ENCODE data around the gene TANGO6.

Gene TANGO6

DNA sequence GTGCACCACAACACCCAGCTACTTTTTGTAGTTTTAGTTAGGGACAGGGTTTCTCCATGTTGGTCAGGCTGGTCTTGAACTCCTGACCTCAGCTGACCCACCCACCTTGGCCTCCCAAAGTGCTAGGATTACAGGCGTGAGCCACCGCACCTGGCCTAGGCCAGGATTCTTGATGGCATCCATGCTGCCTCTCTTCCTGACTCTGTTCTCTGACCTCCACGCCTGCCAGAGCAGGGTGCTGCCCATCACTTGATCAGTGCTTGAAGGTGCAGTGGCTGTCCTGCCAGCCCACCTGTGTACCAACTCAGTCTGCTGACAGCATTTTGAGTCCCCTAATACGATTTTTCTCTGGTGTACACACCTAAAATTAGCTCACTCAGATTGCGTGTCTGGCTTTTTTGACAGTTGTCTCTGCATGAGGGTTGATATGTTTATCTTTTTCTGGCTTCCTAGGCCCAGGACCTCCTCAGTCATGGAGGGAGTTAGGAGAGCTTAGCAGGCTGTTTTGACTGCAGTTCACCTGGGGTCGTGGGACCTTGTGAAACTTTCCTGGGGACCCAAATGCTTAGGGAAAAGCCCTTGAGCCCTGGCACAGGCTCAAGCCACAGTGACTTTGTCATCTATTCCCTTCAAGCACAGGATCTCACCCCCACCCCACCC, 268.0 kb downstream of the TANGO6 start:
- Histone ChIP-seq H3K4me1 (ENCODE audit: control insufficient read depth, low read depth, low read length) (peaks cover 5% of the 10 kb centered on the region), H3K27ac (ENCODE audit: low read length) (no peak overlapping the region), H3K4me3 (ENCODE audit: low read length) (no peak overlapping the region), H3K27me3 (ENCODE audit: control insufficient read depth, insufficient read depth, low read length) (no peaks in the 10 kb centered on the region), H3K36me3 (ENCODE audit: control insufficient read depth, low read depth, low read length) (peaks cover 62% of the 10 kb centered on the region), H3K9me3 (ENCODE audit: control insufficient read depth, low read depth, low read length) (no peaks in the 10 kb centered on the region), H3K9ac (ENCODE audit: low read length) (no peak overlapping the region)

DNA sequence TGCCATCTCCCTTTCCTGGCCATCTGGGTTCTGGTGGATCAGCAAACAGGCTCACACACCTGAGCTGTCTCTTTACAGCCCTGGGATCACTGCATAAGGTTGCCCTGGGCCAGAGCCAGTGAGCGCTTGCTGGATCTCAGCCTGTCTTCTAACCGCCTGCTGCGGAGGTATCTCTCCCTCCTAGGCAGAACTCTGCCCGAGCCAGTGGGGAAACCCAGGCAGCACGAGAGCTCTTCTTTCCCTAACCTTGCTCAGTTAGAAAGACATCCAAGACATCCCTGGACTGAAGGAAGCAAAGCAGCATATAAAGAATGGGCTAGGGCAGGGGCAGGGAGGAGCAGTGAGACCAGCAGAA, 268.5 kb downstream of the TANGO6 start:
- Histone ChIP-seq H3K4me1 (ENCODE audit: control insufficient read depth, low read depth, low read length) (peaks cover 5% of the 10 kb centered on the region), H3K27ac (ENCODE audit: low read length) (no peak overlapping the region), H3K9me3 (ENCODE audit: control insufficient read depth, low read depth, low read length) (no peaks in the 10 kb centered on the region), H3K36me3 (ENCODE audit: control insufficient read depth, low read depth, low read length) (peaks cover 67% of the 10 kb centered on the region), H3K4me3 (ENCODE audit: low read length) (no peak overlapping the region), H3K27me3 (ENCODE audit: control insufficient read depth, insufficient read depth, low read length) (no peaks in the 10 kb centered on the region), H3K9ac (ENCODE audit: low read length) (no peak overlapping the region)

DNA sequence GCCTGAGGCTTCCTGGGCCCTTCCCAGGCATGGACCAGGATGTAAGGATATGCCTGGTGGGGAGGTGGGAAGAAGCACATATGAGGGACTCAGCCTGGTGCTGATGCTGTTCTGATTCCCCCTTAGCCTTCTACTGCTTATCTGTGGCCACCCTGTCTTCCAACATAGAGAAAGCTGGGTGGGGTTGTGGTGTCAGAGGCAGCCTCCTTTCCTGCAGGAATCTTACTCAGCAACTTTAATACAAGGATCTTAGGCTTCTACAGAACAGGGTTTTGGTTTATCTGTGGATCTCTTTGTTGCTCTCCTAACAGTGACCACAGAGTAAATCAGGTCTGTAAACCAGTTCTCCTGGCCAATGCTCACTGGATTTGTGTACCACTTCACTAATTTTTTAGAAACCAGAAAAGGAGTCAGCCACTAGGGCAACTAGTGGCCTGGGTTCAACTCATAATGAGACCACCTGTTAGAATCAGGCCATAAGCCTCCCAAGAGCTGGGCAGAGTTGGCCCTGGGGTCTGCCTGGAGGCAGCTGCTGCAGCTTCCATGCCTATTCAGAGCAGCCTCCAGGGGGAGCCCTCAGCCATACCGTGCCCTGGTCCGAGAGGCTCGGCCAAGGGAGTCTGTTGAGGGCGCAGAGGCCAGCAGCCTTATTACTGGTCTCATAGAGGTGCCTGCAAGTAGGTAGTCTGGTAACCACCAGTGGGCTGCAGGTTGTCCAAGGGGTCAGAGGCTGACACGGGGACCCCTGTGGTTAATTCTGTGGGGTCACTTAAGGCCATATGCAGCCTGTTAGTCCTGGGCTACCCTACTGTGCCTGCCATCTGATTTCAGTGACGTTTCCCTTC, 269.2 kb downstream of the TANGO6 start:
- Histone ChIP-seq H3K27me3 (ENCODE audit: control insufficient read depth, insufficient read depth, low read length) (no peaks in the 10 kb centered on the region), H3K27ac (ENCODE audit: low read length) (no peak overlapping the region), H3K36me3 (ENCODE audit: control insufficient read depth, low read depth, low read length) (peaks cover 74% of the 10 kb centered on the region), H3K4me3 (ENCODE audit: low read length) (no peak overlapping the region), H3K4me1 (ENCODE audit: control insufficient read depth, low read depth, low read length) (peaks cover 5% of the 10 kb centered on the region), H3K9me3 (ENCODE audit: control insufficient read depth, low read depth, low read length) (no peaks in the 10 kb centered on the region), H3K9ac (ENCODE audit: low read length) (no peak overlapping the region)

DNA sequence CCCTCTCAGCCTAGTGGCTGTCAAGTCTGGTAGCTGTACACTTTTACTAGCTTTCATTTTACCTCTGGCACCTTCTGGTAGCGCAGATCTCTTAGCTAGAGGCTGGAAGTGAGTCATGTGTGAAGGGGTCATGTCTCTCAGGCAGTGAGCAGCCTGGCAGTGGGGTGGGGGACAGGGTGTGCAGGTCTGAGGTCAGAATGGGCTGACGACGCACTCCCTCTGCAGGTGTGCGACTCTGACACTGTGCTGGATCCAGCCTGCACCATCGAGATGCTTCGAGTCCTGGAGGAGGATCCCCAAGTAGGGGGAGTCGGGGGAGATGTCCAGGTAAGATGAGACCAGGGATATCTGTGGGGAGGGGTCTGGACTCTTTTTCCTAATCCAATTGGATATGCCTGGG, 269.9 kb downstream of the TANGO6 start:
- Histone ChIP-seq H3K36me3 (ENCODE audit: control insufficient read depth, low read depth, low read length) (peaks cover 81% of the 10 kb centered on the region), H3K9me3 (ENCODE audit: control insufficient read depth, low read depth, low read length) (no peaks in the 10 kb centered on the region), H3K4me1 (ENCODE audit: control insufficient read depth, low read depth, low read length) (peaks cover 5% of the 10 kb centered on the region), H3K27ac (ENCODE audit: low read length) (no peak overlapping the region), H3K27me3 (ENCODE audit: control insufficient read depth, insufficient read depth, low read length) (no peaks in the 10 kb centered on the region), H3K9ac (ENCODE audit: low read length) (no peak overlapping the region), H3K4me3 (ENCODE audit: low read length) (no peak overlapping the region)

DNA sequence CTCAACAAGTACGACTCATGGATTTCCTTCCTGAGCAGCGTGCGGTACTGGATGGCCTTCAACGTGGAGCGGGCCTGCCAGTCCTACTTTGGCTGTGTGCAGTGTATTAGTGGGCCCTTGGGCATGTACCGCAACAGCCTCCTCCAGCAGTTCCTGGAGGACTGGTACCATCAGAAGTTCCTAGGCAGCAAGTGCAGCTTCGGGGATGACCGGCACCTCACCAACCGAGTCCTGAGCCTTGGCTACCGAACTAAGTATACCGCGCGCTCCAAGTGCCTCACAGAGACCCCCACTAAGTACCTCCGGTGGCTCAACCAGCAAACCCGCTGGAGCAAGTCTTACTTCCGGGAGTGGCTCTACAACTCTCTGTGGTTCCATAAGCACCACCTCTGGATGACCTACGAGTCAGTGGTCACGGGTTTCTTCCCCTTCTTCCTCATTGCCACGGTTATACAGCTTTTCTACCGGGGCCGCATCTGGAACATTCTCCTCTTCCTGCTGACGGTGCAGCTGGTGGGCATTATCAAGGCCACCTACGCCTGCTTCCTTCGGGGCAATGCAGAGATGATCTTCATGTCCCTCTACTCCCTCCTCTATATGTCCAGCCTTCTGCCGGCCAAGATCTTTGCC, 271.1 kb downstream of the TANGO6 start:
- no peak overlapping the region for H3K27ac ChIP-seq (ENCODE audit: low read length)
- no peak overlapping the region for H3K9ac ChIP-seq (ENCODE audit: low read length)
- no peaks in the 10 kb centered on the region for H3K4me1 ChIP-seq (ENCODE audit: control insufficient read depth, low read depth, low read length)
- no peak overlapping the region for H3K4me3 ChIP-seq (ENCODE audit: low read length)
- H3K27me3 ChIP-seq (ENCODE audit: control insufficient read depth, insufficient read depth, low read length) = no peaks in the 10 kb centered on the region
- peaks cover 90% of the 10 kb centered on the region for H3K36me3 ChIP-seq (ENCODE audit: control insufficient read depth, low read depth, low read length)
- no peaks in the 10 kb centered on the region for H3K9me3 ChIP-seq (ENCODE audit: control insufficient read depth, low read depth, low read length)

DNA sequence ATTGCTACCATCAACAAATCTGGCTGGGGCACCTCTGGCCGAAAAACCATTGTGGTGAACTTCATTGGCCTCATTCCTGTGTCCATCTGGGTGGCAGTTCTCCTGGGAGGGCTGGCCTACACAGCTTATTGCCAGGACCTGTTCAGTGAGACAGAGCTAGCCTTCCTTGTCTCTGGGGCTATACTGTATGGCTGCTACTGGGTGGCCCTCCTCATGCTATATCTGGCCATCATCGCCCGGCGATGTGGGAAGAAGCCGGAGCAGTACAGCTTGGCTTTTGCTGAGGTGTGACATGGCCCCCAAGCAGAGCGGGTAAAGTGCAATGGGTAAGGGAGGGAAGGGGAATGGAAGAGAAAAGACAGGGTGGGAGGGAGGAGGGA, 271.6 kb downstream of the TANGO6 start:
- Histone ChIP-seq H3K36me3 (ENCODE audit: control insufficient read depth, low read depth, low read length) (peaks cover 90% of the 10 kb centered on the region), H3K27me3 (ENCODE audit: control insufficient read depth, insufficient read depth, low read length) (no peaks in the 10 kb centered on the region), H3K27ac (ENCODE audit: low read length) (no peak overlapping the region), H3K4me3 (ENCODE audit: low read length) (no peak overlapping the region), H3K9ac (ENCODE audit: low read length) (no peak overlapping the region), H3K9me3 (ENCODE audit: control insufficient read depth, low read depth, low read length) (no peaks in the 10 kb centered on the region), H3K4me1 (ENCODE audit: control insufficient read depth, low read depth, low read length) (no peaks in the 10 kb centered on the region)

DNA sequence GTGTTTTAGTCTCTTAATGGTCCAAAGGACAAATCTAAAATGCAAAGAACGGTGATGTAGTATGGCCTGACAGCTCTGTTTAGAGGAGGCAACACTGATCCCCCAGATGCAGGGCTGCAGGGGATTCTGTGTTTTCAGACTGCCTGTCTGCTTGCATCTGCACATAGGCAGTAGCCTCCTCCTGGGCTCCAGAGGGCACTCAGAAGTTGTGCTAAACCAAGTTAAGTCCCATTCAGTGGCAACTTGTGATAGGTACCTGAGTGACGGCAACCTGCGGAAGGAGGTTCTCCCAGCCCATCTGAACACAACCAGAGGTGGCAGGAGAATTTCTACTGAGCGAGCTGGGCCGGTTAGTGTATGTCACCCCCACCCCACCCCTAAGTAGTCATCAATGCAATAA, 272.0 kb downstream of the TANGO6 start:
- Histone ChIP-seq H3K27me3 (ENCODE audit: control insufficient read depth, insufficient read depth, low read length) (no peaks in the 10 kb centered on the region), H3K4me1 (ENCODE audit: control insufficient read depth, low read depth, low read length) (no peaks in the 10 kb centered on the region), H3K9me3 (ENCODE audit: control insufficient read depth, low read depth, low read length) (no peaks in the 10 kb centered on the region), H3K36me3 (ENCODE audit: control insufficient read depth, low read depth, low read length) (peaks cover 92% of the 10 kb centered on the region), H3K27ac (ENCODE audit: low read length) (no peak overlapping the region), H3K9ac (ENCODE audit: low read length) (no peak overlapping the region), H3K4me3 (ENCODE audit: low read length) (no peak overlapping the region)

DNA sequence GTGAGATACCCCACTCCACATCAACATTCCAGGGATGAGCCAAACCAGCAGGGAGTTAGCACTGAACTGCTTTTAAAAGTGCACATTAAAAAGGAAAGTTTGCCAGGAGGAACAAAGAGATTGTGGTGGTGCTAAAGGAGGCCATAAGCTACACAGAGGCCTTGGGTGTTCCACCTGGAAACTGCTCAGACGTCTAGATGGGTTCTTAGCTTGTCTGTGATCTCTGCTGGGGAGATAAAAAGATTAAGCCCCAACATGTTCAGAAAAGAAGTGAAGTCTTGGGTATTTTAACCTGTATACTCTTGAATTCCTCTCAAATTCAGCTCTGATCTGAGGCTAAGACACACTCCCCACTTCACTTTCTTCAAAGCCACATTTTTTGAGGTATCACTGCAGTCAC, 272.5 kb downstream of the TANGO6 start:
- Histone ChIP-seq H3K9ac (ENCODE audit: low read length) (no peak overlapping the region), H3K4me3 (ENCODE audit: low read length) (no peak overlapping the region), H3K36me3 (ENCODE audit: control insufficient read depth, low read depth, low read length) (peaks cover 92% of the 10 kb centered on the region), H3K27ac (ENCODE audit: low read length) (no peak overlapping the region), H3K27me3 (ENCODE audit: control insufficient read depth, insufficient read depth, low read length) (no peaks in the 10 kb centered on the region), H3K4me1 (ENCODE audit: control insufficient read depth, low read depth, low read length) (no peaks in the 10 kb centered on the region), H3K9me3 (ENCODE audit: control insufficient read depth, low read depth, low read length) (no peaks in the 10 kb centered on the region)

DNA sequence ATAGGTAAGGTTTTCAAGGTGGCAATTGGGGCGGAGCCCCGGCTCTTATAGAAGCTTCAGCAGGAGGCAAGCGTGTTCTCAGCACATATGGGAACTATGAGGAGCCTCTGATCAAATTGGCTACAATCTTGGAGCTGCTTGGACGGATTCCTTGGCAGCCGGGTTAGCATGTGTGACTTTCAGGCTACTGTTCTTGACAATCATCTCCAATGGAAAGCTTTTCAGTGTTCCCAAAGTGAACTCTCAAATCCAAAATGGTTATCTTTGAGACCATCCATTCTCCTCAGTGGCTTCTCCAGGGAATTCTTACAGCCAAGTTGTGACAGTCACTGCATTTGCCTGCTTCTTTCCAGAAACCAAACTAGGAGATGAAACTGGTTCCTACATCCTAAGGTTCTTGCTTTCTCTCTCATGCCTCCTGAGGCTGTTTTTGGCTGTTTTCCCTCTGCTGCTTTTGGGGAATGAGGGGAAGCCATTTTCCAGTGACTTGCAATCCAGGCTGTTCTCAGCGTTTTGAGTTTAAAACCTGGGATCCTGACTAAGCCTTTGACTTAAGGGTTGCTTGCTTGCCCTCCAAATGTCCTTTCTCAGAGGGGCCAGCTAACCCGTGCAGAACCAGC, 273.0 kb downstream of the TANGO6 start:
- no peak overlapping the region for H3K27ac ChIP-seq (ENCODE audit: low read length)
- H3K4me1 ChIP-seq (ENCODE audit: control insufficient read depth, low read depth, low read length) = no peaks in the 10 kb centered on the region
- H3K9me3 ChIP-seq (ENCODE audit: control insufficient read depth, low read depth, low read length) = no peaks in the 10 kb centered on the region
- no peak overlapping the region for H3K4me3 ChIP-seq (ENCODE audit: low read length)
- H3K36me3 ChIP-seq (ENCODE audit: control insufficient read depth, low read depth, low read length) = peaks cover 93% of the 10 kb centered on the region
- no peaks in the 10 kb centered on the region for H3K27me3 ChIP-seq (ENCODE audit: control insufficient read depth, insufficient read depth, low read length)
- no peak overlapping the region for H3K9ac ChIP-seq (ENCODE audit: low read length)

DNA sequence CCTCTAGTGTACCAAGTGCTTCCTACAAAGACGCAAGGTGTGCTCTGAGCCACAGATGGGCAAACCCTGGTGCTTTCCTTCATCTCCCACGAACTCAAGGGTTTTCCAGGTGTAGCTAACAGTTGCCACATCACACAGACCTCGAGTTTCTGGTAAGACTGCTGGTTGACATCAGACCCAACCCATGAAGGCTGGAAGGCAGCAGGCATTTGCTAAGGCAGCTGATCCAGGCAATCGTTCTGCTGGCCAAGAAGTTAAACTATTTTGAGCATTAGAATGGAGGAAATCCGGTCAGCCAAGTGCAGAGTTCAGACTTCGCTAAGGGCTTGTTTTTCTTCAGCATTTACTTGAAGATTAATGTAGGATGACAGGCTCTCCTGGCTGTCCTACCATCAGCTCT, 273.6 kb downstream of the TANGO6 start:
- H3K27ac ChIP-seq (ENCODE audit: low read length) = no peak overlapping the region
- no peaks in the 10 kb centered on the region for H3K4me1 ChIP-seq (ENCODE audit: control insufficient read depth, low read depth, low read length)
- H3K36me3 ChIP-seq (ENCODE audit: control insufficient read depth, low read depth, low read length) = peaks cover 87% of the 10 kb centered on the region
- no peak overlapping the region for H3K9ac ChIP-seq (ENCODE audit: low read length)
- H3K4me3 ChIP-seq (ENCODE audit: low read length) = no peak overlapping the region
- no peaks in the 10 kb centered on the region for H3K9me3 ChIP-seq (ENCODE audit: control insufficient read depth, low read depth, low read length)
- H3K27me3 ChIP-seq (ENCODE audit: control insufficient read depth, insufficient read depth, low read length) = no peaks in the 10 kb centered on the region

DNA sequence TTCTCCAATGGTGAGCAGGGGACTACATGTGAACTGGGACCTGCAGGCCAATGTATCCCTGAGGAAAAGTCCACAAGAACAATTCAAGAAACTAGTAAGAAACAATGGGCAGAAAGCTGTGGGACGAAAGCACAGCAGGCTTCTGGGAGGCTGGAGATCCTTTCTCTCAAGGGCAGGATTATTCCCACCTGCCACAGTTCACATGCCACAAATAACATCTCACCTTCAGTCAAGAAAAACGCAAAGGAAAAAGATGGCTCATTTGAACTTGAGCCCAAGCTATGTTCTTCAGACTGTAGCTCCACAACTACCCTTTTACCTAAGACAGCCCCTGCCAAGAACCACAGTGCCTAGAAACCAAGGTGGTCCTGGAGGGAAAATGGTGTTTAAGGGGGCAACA, 275.1 kb downstream of the TANGO6 start:
- no peak overlapping the region for H3K4me3 ChIP-seq (ENCODE audit: low read length)
- no peaks in the 10 kb centered on the region for H3K4me1 ChIP-seq (ENCODE audit: control insufficient read depth, low read depth, low read length)
- no peak overlapping the region for H3K9ac ChIP-seq (ENCODE audit: low read length)
- H3K36me3 ChIP-seq (ENCODE audit: control insufficient read depth, low read depth, low read length) = peaks cover 77% of the 10 kb centered on the region
- no peaks in the 10 kb centered on the region for H3K27me3 ChIP-seq (ENCODE audit: control insufficient read depth, insufficient read depth, low read length)
- no peak overlapping the region for H3K27ac ChIP-seq (ENCODE audit: low read length)
- H3K9me3 ChIP-seq (ENCODE audit: control insufficient read depth, low read depth, low read length) = no peaks in the 10 kb centered on the region

All from iPS-18a (cell line).